GM12878 (cell line): ENCODE measurements around the gene FAM187B. TPM values are rescaled to one million over a fixed set of nuclear protein-coding genes. Genes with fewer than 3 reads are reported as not detected.

Source experiments
- ATAC-seq: fragments of 200-7000 bp; cut with Tn5 transposase; 3 replicates; pipeline ENCODE4 v1.9.1; 2020; ENCODE audit warnings: mild to moderate bottlenecking, moderate library complexity
- BruUV-seq: library from RNA; stranded (reverse); fragments of 400-500 nt; replicated peaks from 2 replicates; lab custom pipeline; 2021; lab: Mats Ljungman, UMichigan
- CTCF ChIA-PET: fragments of 300-600 bp; sonication (Branson Sonifier 250); formaldehyde crosslinking; extraction: SDS; loops from one replicate; lab custom pipeline; 2021; ENCODE audit warnings: inconsistent platforms; lab: Yijun Ruan, JAX
- POLR2A ChIA-PET: fragments of 350-600 bp; formaldehyde crosslinking; extraction: SDS; loops from one replicate; lab custom pipeline; 2021; ENCODE audit warnings: inconsistent platforms; lab: Charles Lee
- RAD21 ChIA-PET: fragments of 300-600 bp; sonication (Branson Sonifier 250); formaldehyde crosslinking; loops from one replicate; lab custom pipeline; 2023; ENCODE audit warnings: antibody characterized with exemption; ENCODE audit not compliant: unreplicated experiment; lab: Charles Lee
- SMC1A ChIA-PET: fragments of 300-600 bp; sonication (Branson Sonifier 250); formaldehyde crosslinking; loops from one replicate; lab custom pipeline; 2023; ENCODE audit not compliant: unreplicated experiment, uncharacterized antibody; lab: Charles Lee
- DNase-seq: peaks from one replicate; pipeline ENCODE4 v3.0.0-alpha.2; 2011; ENCODE audit warnings: low read depth, low spot score
- FAIRE-seq: peaks from 3 replicates; lab custom pipeline; 2011; peaks lifted over from hg19 to GRCh38; lab: Jason Lieb, UNC
- H2AFZ ChIP-seq: 2 replicates; pipeline ENCODE4 v1.6.0; 2011; ENCODE audit warnings: low read depth, low read length, control low read depth; ENCODE audit not compliant: control insufficient read depth
- H3K27ac ChIP-seq: 2 replicates; pipeline ENCODE4 v1.5.1; 2011; ENCODE audit warnings: control low read depth; ENCODE audit not compliant: control insufficient read depth, insufficient read depth
- H3K27me3 ChIP-seq, 2 experiments: replicated peaks in 1 of 2; 2 replicates each; pipeline versions ENCODE4 v1.6.0 to v1.6.1; 2011; ENCODE audit warnings: low read length in 1 of 2; ENCODE audit not compliant: control insufficient read depth in 2 of 2, insufficient read depth in 2 of 2
- H3K36me3 ChIP-seq, 2 experiments: 2 replicates each; pipeline ENCODE4 v1.5.1; 2011; ENCODE audit warnings: low read length in 1 of 2; ENCODE audit not compliant: control insufficient read depth in 2 of 2, insufficient read depth in 2 of 2
- H3K4me1 ChIP-seq: 2 replicates; pipeline ENCODE4 v1.6.1; 2011; ENCODE audit warnings: mild to moderate bottlenecking, low read length, moderate library complexity, mixed read lengths; ENCODE audit not compliant: control insufficient read depth, insufficient read depth
- H3K4me2 ChIP-seq: 2 replicates; pipeline ENCODE4 v1.6.0; 2011; ENCODE audit warnings: control low read depth; ENCODE audit not compliant: control insufficient read depth, insufficient read depth
- H3K4me3 ChIP-seq: fragments of 200-600 bp; sonication (generic); 2 replicates; pipeline ENCODE4 v1.5.1; 2016
- H3K79me2 ChIP-seq: 2 replicates; pipeline ENCODE4 v1.6.0; 2011; ENCODE audit warnings: low read length; ENCODE audit not compliant: control insufficient read depth, insufficient read depth
- H3K9ac ChIP-seq: 2 replicates; pipeline ENCODE4 v1.8.0; 2011; ENCODE audit warnings: low read length, control low read depth, mixed read lengths; ENCODE audit not compliant: control insufficient read depth, insufficient read depth
- H3K9me3 ChIP-seq: replicated peaks from 3 replicates; pipeline ENCODE4 v1.5.1; 2011; ENCODE audit warnings: mild to moderate bottlenecking, low read length; ENCODE audit not compliant: control insufficient read depth, insufficient read depth
- H4K20me1 ChIP-seq: 2 replicates; pipeline ENCODE4 v1.6.0; 2011; ENCODE audit not compliant: control insufficient read depth, insufficient read depth
- CTCF ChIP-seq, 3 experiments: IDR thresholded peaks in 2 of 3; conservative IDR thresholded peaks in 1 of 3; 2 replicates each; pipeline ENCODE4 v1.5.1; 2011; ENCODE audit warnings: low read depth in 3 of 3, low read length in 3 of 3, mild to moderate bottlenecking in 3 of 3, control low read depth in 2 of 3, moderate library complexity in 2 of 3, inconsistent platforms in 1 of 3, mixed read lengths in 1 of 3; ENCODE audit not compliant: control insufficient read depth in 2 of 3, insufficient read depth in 1 of 3; ENCODE audit errors: extremely low read depth in 1 of 3
- PML ChIP-seq: IDR thresholded peaks from 2 replicates; pipeline ENCODE4 v1.6.1; 2012; ENCODE audit warnings: low read length, inconsistent platforms
- WGBS: methylation state at CpG from one replicate; pipeline ENCODE4 v1.1.6; 2016; ENCODE audit warnings: low lambda C conversion rate; ENCODE audit not compliant: insufficient replicate concordance, insufficient coverage; ENCODE audit errors: missing lambda C conversion rate; 5-methylcytosine and 5-hydroxymethylcytosine counted together
- in situ Hi-C: fragments of 300-500 bp; cut with MboI; formaldehyde crosslinking; loops from 9 replicates; pipeline ENCODE4 v1.14.3; 2018; ENCODE audit warnings: mixed read lengths
- intact Hi-C: fragments of 100-400 bp; cut with micrococcal nuclease; formaldehyde crosslinking; loops from one replicate; pipeline ENCODE4 v1.14.2; 2022; ENCODE audit not compliant: unreplicated experiment
- polyA plus RNA-seq, 11 experiments: library from polyadenylated mRNA; depleted of rRNA in 4 of 11; unstranded in 6 of 11; stranded (reverse) in 5 of 11; fragments of >200 nt; fragmentation: Nextera tagmentation in 4 of 11; fragmentation: Illumina TruSeq in 1 of 11; extraction: Ambion mirVana in 4 of 11; extraction: Trizol in 1 of 11; gene quantifications; 1 replicate in 1 of 11; 2 replicates in 10 of 11; pipeline versions ENCODE4 v1.2.1 to v1.2.3, GENCODE V29; 2011 to 2016; ENCODE audit warnings: inconsistent platforms in 2 of 11, missing spikeins in 2 of 11, low read depth in 1 of 11
- total RNA-seq, 4 experiments: library from RNA; depleted of rRNA in 3 of 4; stranded (reverse); fragments of >200 nt in 3 of 4; fragmentation: Illumina TruSeq in 1 of 4; extraction: Trizol in 1 of 4; gene quantifications; 2 replicates each; pipeline versions ENCODE4 v1.2.1 to v1.2.3, GENCODE V29; 2013 to 2021

Gene FAM187B
- total and polyA plus RNA-seq, 10 of the 15 experiments (the other 5 are each of a cell fraction or from before 2014, with no cell fraction given): 0.05 TPM; not detected in 9

- peaks cover 28% of the 10 kb centered on the region for H3K79me2 ChIP-seq
- H3K9me3 ChIP-seq: no peaks in the 10 kb centered on the region
- ChIA-PET RAD21 (interaction anchor here (0.7 to 1.3 kb wide), 3 partner anchors 15 to 88 kb away, joined by 3 to 6 read pairs (median 3); no protein-coding TSS in a partner anchor), SMC1A (interaction anchor here (0.9 to 1.2 kb wide), 3 partner anchors 11 to 326 kb away, joined by 3 read pairs; no protein-coding TSS in a partner anchor), POLR2A (interaction anchor here (0.6 to 1.6 kb wide), 4 partner anchors 9 to 112 kb away, joined by 3 to 6 read pairs (median 4); partner anchors contain the start of gene FXYD5), CTCF (interaction anchor here (0.6 to 3.5 kb wide), 3 partner anchors 29 to 282 kb away, joined by 3 to 33 read pairs (median 3); no protein-coding TSS in a partner anchor)
- intact Hi-C loops: loop anchor here (5.0 to 10.0 kb wide), 2 partner anchors 81 to 229 kb away; partner anchors contain the start of genes FFAR1 and KRTDAP
- H2AFZ ChIP-seq: no peak overlapping the region
- H3K36me3 ChIP-seq: peaks cover 11 to 21% of the 10 kb centered on the region in 2 experiments; a peak in 3 of 4 replicates
- H3K27me3 ChIP-seq: no peaks in the 10 kb centered on the region
- H3K4me3 ChIP-seq: no peak overlapping the region
- in situ Hi-C loops: no loop called here
- DNase-seq (no peak), FAIRE-seq (no peak), ATAC-seq (no peak)
- 84% methylated on average over 10 of the region's 10 CpGs for WGBS
- no peaks in the 10 kb centered on the region for H4K20me1 ChIP-seq
- no peak overlapping the region for H3K9ac ChIP-seq
- BruUV-seq: no TSS peak
- TF ChIP-seq CTCF (IDR thresholded peaks at IDR 0.05 in 2 of 3, conservative IDR thresholded peaks at IDR 0.05 in 1 of 3; ENCODE audit: control insufficient read depth in 2 of 3, extremely low read depth in 1 of 3, insufficient read depth in 1 of 3, low read depth in 3 of 3, low read length in 3 of 3): no peak
- TF ChIP-seq PML: 0 out of 2 replicates have a peak, but pooled peaks have one; percentile 22
- H3K4me2 ChIP-seq: peak overlapping the region; percentile 92; the same call in 1 of the 2 replicates
- H3K4me1 ChIP-seq: peaks cover 6% of the 10 kb centered on the region
- no peak overlapping the region for H3K27ac ChIP-seq
Measured at GRCh38 chr19:35265900-35266519, 37.5 kb upstream of the FAM187B start.
